ENCODE results near the gene FERMT3.
A peak's percentile ranks its signal among the peaks of the same experiment; 100 is the strongest.

The FERMT3 gene

DNA sequence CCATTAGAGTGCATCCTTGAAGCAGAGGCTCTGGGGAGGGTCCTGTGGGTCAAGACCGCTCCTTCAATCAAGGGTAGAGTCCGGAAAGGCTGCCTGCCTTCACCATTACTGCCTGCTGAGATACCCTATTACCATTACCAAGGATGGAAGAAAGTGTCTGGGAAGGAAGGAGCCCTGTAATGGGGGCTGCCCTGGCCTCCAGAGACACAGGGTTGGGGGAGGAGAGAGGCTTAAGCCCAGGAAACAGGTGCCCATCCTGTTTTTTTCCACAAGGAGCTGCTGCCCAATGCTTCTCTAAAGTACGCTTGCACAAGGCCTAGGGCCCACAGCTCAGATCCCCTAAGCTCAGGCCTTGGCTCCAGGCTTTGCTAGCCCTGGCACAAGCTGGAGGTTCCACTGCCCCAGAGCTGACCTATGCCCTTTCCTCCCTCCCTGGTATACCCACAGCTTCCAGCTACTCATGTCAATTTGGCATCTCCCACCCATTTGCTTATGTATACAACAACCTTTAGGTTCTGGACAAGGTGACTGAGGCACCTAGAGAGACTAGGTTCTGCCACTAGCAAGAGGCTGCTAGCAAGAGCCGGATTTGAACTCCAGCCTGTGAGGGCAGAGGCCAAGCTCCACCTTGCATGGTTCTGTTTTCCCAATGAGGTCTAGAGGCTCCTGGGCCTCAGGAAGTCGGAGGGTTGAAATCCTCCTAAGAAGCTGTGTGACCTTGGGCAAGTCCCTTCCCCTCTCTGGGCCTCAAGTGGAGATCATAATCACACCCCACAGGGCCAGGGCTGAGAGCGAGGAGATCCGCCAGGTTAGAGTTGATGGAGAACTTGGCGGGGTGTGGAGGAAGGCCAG, 43.3 kb downstream of the FERMT3 start:
- no peaks in the 10 kb centered on the region for H3K9me3 ChIP-seq (ENCODE audit: insufficient read depth, low read length, severe bottlenecking)
- peaks cover 10% of the 10 kb centered on the region for H3K36me3 ChIP-seq (ENCODE audit: insufficient read depth, low read length)
- no peak overlapping the region for H2AFZ ChIP-seq (ENCODE audit: low read depth, low read length)
- ATAC-seq (ENCODE audit: insufficient read depth, low read depth) (no peak), DNase-seq (no peak)
- H3K4me2 ChIP-seq (ENCODE audit: insufficient read depth, low read length): no peak overlapping the region
- TF ChIP-seq EZH2 (IDR thresholded peaks at IDR 0.05; ENCODE audit: borderline replicate concordance, low read depth, low read length, severe bottlenecking): no peak
- no peak for TF ChIP-seq CTCF (IDR thresholded peaks at IDR 0.05; ENCODE audit: borderline replicate concordance, extremely low read depth, low read length, poor library complexity, severe bottlenecking)
- H3K9ac ChIP-seq (ENCODE audit: low read depth, low read length): no peak overlapping the region
- peaks cover 22% of the 10 kb centered on the region for H3K79me2 ChIP-seq (ENCODE audit: insufficient read depth, low read length)
- H4K20me1 ChIP-seq (ENCODE audit: insufficient read depth, low read length): peaks cover 17% of the 10 kb centered on the region
- H3K27ac ChIP-seq (ENCODE audit: low read length): no peak overlapping the region
- no peaks in the 10 kb centered on the region for H3K27me3 ChIP-seq (ENCODE audit: insufficient read depth, low read length, poor library complexity)
- peaks cover 44% of the 10 kb centered on the region for H3K4me1 ChIP-seq (ENCODE audit: insufficient read depth, low read length)
- H3K4me3 ChIP-seq (ENCODE audit: low read depth in 1 of 2, low read length in 2 of 2): no peak overlapping the region

DNA sequence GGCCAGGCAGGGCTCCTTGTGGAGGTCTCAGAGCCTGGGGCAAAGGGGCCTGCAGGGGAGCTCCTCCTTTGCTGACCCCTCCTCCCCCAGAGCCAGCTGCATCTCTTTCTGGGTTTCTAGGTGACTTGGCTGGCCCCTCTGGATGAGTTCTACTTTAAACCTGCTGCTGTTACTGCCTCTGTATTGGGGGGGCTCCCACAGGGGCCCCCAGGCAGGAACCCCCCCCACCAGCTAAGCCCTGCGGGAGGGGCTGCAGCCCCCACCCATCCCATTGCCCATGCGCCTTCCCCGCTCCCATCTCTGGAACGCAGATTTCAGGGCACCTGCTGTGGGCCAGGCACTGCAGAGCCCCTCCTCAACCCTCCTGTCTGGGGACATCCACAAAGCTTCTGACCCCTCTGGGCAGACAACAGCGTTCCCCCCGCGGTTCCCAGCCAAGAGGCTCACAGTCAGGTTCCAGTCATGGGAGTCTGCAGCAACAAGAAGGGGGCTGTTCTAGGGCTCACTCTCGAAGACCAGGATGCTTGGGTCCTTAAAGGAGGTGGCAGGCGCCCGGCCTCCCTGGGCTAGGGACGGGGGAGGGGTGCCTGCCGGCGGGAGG, 44.0 kb downstream of the FERMT3 start:
- peak overlapping the region; percentile 97 for H2AFZ ChIP-seq (ENCODE audit: low read depth, low read length)
- TF ChIP-seq EZH2 (IDR thresholded peaks at IDR 0.05; ENCODE audit: borderline replicate concordance, low read depth, low read length, severe bottlenecking) (no peak), CTCF (IDR thresholded peaks at IDR 0.05; ENCODE audit: borderline replicate concordance, extremely low read depth, low read length, poor library complexity, severe bottlenecking) (no peak)
- peak overlapping the region; percentile 69 for H3K9ac ChIP-seq (ENCODE audit: low read depth, low read length)

DNA sequence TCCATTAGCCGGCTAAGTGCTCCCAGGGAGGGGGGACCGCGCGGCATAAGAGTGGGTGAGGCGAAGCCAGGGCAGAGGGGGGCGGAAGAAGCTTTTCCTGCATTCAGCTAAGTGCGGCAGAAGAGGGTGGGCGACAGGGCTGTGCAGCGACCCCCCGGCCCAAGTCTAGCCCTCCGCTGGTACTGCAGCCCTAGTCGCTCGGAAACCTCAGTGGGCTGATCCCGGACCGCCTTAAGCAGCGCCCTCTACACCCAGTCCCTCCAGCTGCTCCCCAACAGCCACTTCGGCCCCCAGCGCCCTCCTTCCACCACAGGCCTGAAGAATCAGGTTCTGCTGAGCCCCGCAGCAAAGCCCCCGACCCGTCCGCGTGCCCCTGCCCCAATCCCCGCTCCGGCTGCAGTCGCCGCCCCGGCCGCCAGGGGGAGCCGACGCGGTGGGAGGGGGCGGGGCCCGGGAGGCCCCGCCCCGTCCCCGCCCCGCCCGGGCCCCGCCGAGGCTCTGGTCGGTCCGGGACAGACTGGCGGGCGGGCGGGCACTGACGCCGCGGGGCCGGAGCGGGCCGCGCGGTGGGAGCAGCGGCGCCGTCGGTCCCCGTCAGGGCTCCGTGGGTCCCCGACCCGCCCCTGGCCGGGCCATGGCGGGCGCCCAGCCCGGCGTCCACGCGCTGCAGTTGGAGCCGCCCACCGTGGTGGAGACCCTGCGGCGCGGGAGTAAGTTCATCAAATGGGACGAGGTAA, 44.7 kb downstream of the FERMT3 start, which contains the start of gene PLCB3:
Gene PLCB3 (plus strand): TSS at position 515 of the 737 bp plus-strand sequence. CDS start 120 bp downstream, at position 635.
- ATAC-seq (ENCODE audit: insufficient read depth, low read depth) (peak; percentile 56), DNase-seq (peak; percentile 68)
- peaks cover 32% of the 10 kb centered on the region for H3K4me1 ChIP-seq (ENCODE audit: insufficient read depth, low read length)
- peak within 1 kb of the TSS; percentile 69 for H3K9ac ChIP-seq (ENCODE audit: low read depth, low read length)
- H4K20me1 ChIP-seq (ENCODE audit: insufficient read depth, low read length): peaks cover 7% of the 10 kb centered on the region; the same call in 1 of the 2 replicates
- H3K27me3 ChIP-seq (ENCODE audit: insufficient read depth, low read length, poor library complexity): no peaks in the 10 kb centered on the region
- peak within 1 kb of the TSS; percentile 64 to 77; a peak in 3 of 4 replicates for H3K4me3 ChIP-seq (ENCODE audit: low read depth in 1 of 2, low read length in 2 of 2)
- H2AFZ ChIP-seq (ENCODE audit: low read depth, low read length): peak within 1 kb of the TSS; percentile 97
- peaks cover 8% of the 10 kb centered on the region for H3K79me2 ChIP-seq (ENCODE audit: insufficient read depth, low read length)
- H3K4me2 ChIP-seq (ENCODE audit: insufficient read depth, low read length): peak within 1 kb of the TSS; percentile 99
- peak; percentile 76 for TF ChIP-seq CTCF (IDR thresholded peaks at IDR 0.05; ENCODE audit: borderline replicate concordance, extremely low read depth, low read length, poor library complexity, severe bottlenecking)
- TF ChIP-seq EZH2 (IDR thresholded peaks at IDR 0.05; ENCODE audit: borderline replicate concordance, low read depth, low read length, severe bottlenecking): no peak
- peaks cover 17% of the 10 kb centered on the region for H3K36me3 ChIP-seq (ENCODE audit: insufficient read depth, low read length)
- H3K9me3 ChIP-seq (ENCODE audit: insufficient read depth, low read length, severe bottlenecking): no peaks in the 10 kb centered on the region
- peak within 1 kb of the TSS; percentile 65 for H3K27ac ChIP-seq (ENCODE audit: low read length)

More for the DNA sequence above, 44.0 kb downstream of the FERMT3 start:
- H3K27me3 ChIP-seq (ENCODE audit: insufficient read depth, low read length, poor library complexity): no peaks in the 10 kb centered on the region
- no peaks in the 10 kb centered on the region for H3K9me3 ChIP-seq (ENCODE audit: insufficient read depth, low read length, severe bottlenecking)
- H3K4me3 ChIP-seq (ENCODE audit: low read depth in 1 of 2, low read length in 2 of 2): peak overlapping the region; percentile 14 to 77; a peak in 3 of 4 replicates
- peak overlapping the region; percentile 63; the same call in 1 of the 2 replicates for H3K27ac ChIP-seq (ENCODE audit: low read length)
- peaks cover 37% of the 10 kb centered on the region for H3K4me1 ChIP-seq (ENCODE audit: insufficient read depth, low read length)
- H3K4me2 ChIP-seq (ENCODE audit: insufficient read depth, low read length): peak overlapping the region; percentile 99
- peaks cover 10% of the 10 kb centered on the region; the same call in 1 of the 2 replicates for H4K20me1 ChIP-seq (ENCODE audit: insufficient read depth, low read length)
- ATAC-seq (ENCODE audit: insufficient read depth, low read depth): no peak
- H3K79me2 ChIP-seq (ENCODE audit: insufficient read depth, low read length): peaks cover 14% of the 10 kb centered on the region
- no peak for DNase-seq
- peaks cover 11% of the 10 kb centered on the region for H3K36me3 ChIP-seq (ENCODE audit: insufficient read depth, low read length)
